Osteoblast (primary cell): ENCODE measurements around the gene C7orf33. TPM values are rescaled to one million over a fixed set of nuclear protein-coding genes. Genes with fewer than 3 reads are reported as not detected.

Experiments used
- DNase-seq: peaks from one replicate; pipeline ENCODE4 v3.0.0; 2011; ENCODE audit warnings: low spot score, mixed read lengths; ENCODE audit not compliant: insufficient read length; ENCODE audit errors: missing footprints
- H2AFZ ChIP-seq: 2 replicates; pipeline ENCODE4 v1.6.0; 2011; ENCODE audit warnings: mild to moderate bottlenecking, low read length
- H3K27ac ChIP-seq: 2 replicates; pipeline ENCODE4 v1.5.1; 2011; ENCODE audit warnings: mild to moderate bottlenecking, low read depth, low read length, moderate library complexity
- H3K27me3 ChIP-seq: 2 replicates; pipeline ENCODE4 v1.6.0; 2012; ENCODE audit warnings: mild to moderate bottlenecking, control low read depth, inconsistent platforms, low read length, moderate library complexity; ENCODE audit not compliant: insufficient read depth
- H3K36me3 ChIP-seq: 2 replicates; pipeline ENCODE4 v1.5.1; 2011; ENCODE audit warnings: mild to moderate bottlenecking, low read length, control low read depth, moderate library complexity; ENCODE audit not compliant: insufficient read depth
- H3K4me1 ChIP-seq: 2 replicates; pipeline ENCODE4 v1.5.1; 2011; ENCODE audit warnings: mild to moderate bottlenecking, low read length, control low read depth, moderate library complexity; ENCODE audit not compliant: insufficient read depth
- H3K4me2 ChIP-seq: 2 replicates; pipeline ENCODE4 v1.6.0; 2011; ENCODE audit warnings: mild to moderate bottlenecking, low read length; ENCODE audit not compliant: insufficient read depth
- H3K4me3 ChIP-seq: fragments of 200-600 bp; sonication (generic); 3 replicates; pipeline ENCODE4 v1.5.1; 2012; ENCODE audit warnings: mild to moderate bottlenecking, low read length, inconsistent platforms; ENCODE audit not compliant: insufficient read depth
- H3K79me2 ChIP-seq: 2 replicates; pipeline ENCODE4 v1.6.0; 2012; ENCODE audit warnings: mild to moderate bottlenecking, low read length, control low read depth, inconsistent platforms; ENCODE audit not compliant: insufficient read depth
- H3K9me3 ChIP-seq: 2 replicates; pipeline ENCODE4 v1.5.1; 2011; ENCODE audit warnings: low read depth, low read length, control low read depth
- H4K20me1 ChIP-seq: 2 replicates; pipeline ENCODE4 v1.6.0; 2012; ENCODE audit warnings: mild to moderate bottlenecking, low read length, control low read depth; ENCODE audit not compliant: insufficient read depth
- total RNA-seq: library from RNA; depleted of rRNA; stranded (reverse); fragments of >200 nt; gene quantifications from 2 replicates; pipeline ENCODE4 v1.2.3, GENCODE V29; 2012
- TF ChIP-seq, protein P1 (sequence below): IDR thresholded peaks from 2 replicates; pipeline ENCODE4 v1.5.1; 2011; ENCODE audit warnings: mild to moderate bottlenecking, low read depth, low read length, moderate library complexity; ENCODE audit errors: extremely low read depth

C7orf33 gene, protein sequence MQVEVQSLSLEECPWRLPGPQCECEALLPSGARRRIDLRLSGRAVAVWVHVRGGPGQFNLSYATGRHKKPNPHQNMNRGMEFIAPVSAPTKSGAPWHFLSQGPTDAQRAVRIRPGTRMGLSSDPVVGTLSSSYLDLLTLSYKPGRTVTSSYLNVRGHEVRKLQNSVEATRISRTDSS
- not detected in 2 replicates for total RNA-seq

DNA sequence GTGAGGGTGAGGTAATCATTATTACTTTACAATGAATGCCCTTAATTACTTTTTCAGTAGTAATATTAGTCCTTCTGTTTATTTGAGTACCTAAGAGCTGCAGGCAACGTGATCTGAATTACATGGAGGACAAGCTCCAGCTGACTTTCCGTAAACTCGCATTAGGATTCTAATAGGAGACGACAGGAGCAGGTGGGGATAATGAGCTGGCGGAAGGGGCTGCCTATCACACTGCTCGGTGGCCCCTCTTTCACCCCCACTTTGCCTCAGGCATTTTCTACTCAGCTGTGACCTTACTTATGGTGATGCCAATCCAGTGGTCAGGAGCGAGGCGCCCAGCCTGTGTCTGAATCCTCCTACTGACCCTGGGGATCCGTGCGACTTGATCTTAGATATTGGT lies at the start of gene C7orf33:
TSS of gene C7orf33 (plus strand) at position 296 of the 400 bp plus-strand sequence. CDS start 160 bp downstream, outside the sequence.
- H3K9me3 ChIP-seq = no peaks in the 10 kb centered on the region
- no peak within 1 kb of the TSS for H3K4me3 ChIP-seq
- no peaks in the 10 kb centered on the region for H3K4me1 ChIP-seq
- TF ChIP-seq, protein P1, sequence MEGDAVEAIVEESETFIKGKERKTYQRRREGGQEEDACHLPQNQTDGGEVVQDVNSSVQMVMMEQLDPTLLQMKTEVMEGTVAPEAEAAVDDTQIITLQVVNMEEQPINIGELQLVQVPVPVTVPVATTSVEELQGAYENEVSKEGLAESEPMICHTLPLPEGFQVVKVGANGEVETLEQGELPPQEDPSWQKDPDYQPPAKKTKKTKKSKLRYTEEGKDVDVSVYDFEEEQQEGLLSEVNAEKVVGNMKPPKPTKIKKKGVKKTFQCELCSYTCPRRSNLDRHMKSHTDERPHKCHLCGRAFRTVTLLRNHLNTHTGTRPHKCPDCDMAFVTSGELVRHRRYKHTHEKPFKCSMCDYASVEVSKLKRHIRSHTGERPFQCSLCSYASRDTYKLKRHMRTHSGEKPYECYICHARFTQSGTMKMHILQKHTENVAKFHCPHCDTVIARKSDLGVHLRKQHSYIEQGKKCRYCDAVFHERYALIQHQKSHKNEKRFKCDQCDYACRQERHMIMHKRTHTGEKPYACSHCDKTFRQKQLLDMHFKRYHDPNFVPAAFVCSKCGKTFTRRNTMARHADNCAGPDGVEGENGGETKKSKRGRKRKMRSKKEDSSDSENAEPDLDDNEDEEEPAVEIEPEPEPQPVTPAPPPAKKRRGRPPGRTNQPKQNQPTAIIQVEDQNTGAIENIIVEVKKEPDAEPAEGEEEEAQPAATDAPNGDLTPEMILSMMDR = no peak
- no peaks in the 10 kb centered on the region for H3K79me2 ChIP-seq
- H2AFZ ChIP-seq = no peak within 1 kb of the TSS
- H3K4me2 ChIP-seq = no peak within 1 kb of the TSS
- no peaks in the 10 kb centered on the region for H3K36me3 ChIP-seq
- H4K20me1 ChIP-seq = no peaks in the 10 kb centered on the region
- no peak for DNase-seq
- no peak within 1 kb of the TSS for H3K27ac ChIP-seq
- peaks cover 16% of the 10 kb centered on the region for H3K27me3 ChIP-seq

DNA sequence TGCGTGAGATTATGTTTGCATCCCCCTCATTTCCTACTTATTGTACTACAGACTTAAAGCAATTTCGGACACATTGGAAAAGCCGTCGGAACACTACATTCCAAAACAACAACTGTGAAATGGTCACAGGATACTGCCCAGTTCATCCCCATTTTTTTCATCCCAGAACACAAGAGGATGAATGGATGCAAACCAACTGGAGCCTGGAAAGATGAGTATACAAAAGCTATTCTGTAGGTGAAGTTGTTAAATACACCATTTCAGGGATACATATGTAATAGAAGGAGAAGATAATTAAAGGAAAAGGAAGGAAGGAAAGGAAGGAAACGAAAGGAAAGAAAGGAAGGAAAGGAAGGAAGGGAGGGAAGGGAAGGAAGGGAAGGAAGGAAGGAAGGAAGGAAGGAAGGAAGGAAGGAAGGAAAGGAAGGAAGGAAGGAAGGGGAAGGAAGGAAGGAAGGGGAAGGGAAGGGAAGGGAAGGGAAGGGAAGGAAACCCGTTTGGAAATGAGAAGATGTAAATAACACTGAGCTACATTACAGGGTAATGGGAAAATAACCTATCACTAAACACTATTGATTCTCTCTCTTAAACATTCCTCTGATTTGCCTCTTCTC lies 48.6 kb upstream of the C7orf33 start:
- Histone ChIP-seq H2AFZ (no peak overlapping the region), H3K27me3 (no peaks in the 10 kb centered on the region), H3K36me3 (no peaks in the 10 kb centered on the region), H3K27ac (no peak overlapping the region), H3K4me1 (peaks cover 10% of the 10 kb centered on the region), H3K4me2 (no peak overlapping the region), H3K4me3 (no peak overlapping the region), H4K20me1 (no peaks in the 10 kb centered on the region), H3K79me2 (no peaks in the 10 kb centered on the region), H3K9me3 (no peaks in the 10 kb centered on the region)
- no peak for DNase-seq
- TF ChIP-seq, protein P1 = no peak

DNA sequence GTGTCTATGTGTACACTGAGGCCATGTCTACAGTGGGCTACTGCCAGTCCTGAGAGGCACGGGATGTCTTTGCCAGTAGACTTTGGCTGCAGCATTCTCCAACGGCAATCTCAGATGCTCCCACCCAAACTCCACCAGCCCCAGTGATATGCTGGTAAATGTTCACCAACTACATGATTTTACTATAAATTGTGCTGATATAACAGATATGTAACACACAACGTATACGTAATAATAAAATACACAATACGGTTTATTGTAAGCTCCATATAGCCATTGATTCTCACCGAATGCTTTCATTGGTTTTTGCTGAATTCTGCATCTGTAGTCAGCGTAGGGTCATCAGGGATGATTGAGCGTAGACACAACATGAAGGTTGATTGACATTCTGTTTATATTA lies 47.3 kb upstream of the C7orf33 start:
- Histone ChIP-seq H2AFZ (no peak overlapping the region), H3K36me3 (no peaks in the 10 kb centered on the region), H3K4me3 (no peak overlapping the region), H3K4me2 (no peak overlapping the region), H3K27me3 (no peaks in the 10 kb centered on the region), H3K9me3 (no peaks in the 10 kb centered on the region), H4K20me1 (no peaks in the 10 kb centered on the region), H3K79me2 (no peaks in the 10 kb centered on the region), H3K27ac (no peak overlapping the region), H3K4me1 (peaks cover 10% of the 10 kb centered on the region)
- DNase-seq = no peak
- TF ChIP-seq, protein P1 = no peak

DNA sequence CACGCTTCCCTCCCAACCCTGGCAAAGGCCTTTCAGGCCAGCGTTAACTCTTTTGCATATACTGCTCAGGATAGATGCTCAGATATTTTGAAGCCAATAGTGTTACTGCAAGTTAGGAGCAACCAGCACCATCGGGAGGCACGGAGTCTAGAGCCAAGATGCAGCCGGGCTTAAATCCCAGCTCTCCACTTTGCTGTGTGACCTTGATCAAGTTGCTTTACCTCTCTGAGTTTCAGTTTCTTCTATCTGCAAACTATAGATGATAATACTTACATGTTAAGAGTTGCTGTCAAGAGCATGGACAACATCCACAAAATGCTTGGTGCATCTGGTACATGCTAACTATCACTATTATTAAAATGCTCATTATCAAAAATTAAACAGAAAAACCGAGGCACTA lies 45.4 kb upstream of the C7orf33 start:
- Histone ChIP-seq H4K20me1 (no peaks in the 10 kb centered on the region), H3K4me1 (peaks cover 7% of the 10 kb centered on the region), H3K4me3 (no peak overlapping the region), H3K9me3 (no peaks in the 10 kb centered on the region), H3K36me3 (no peaks in the 10 kb centered on the region), H3K27ac (no peak overlapping the region), H3K79me2 (no peaks in the 10 kb centered on the region), H3K4me2 (no peak overlapping the region), H2AFZ (no peak overlapping the region), H3K27me3 (no peaks in the 10 kb centered on the region)
- TF ChIP-seq, protein P1 = no peak
- no peak for DNase-seq
